Skeletal muscle satellite cell (primary cell): ENCODE data around the gene PROSER1.
A peak's percentile ranks its signal among the peaks of the same experiment; 100 is the strongest.

Experiments used
- H3K27me3 ChIP-seq: 2 replicates; pipeline ENCODE4 v1.7.0; 2013; ENCODE audit warnings: low read length; ENCODE audit not compliant: control insufficient read depth, insufficient read depth
- H3K36me3 ChIP-seq: 2 replicates; pipeline ENCODE4 v1.7.0; 2013; ENCODE audit warnings: mild to moderate bottlenecking, control low read depth, low read length; ENCODE audit not compliant: insufficient read depth
- H3K4me1 ChIP-seq: 2 replicates; pipeline ENCODE4 v1.7.0; 2013; ENCODE audit warnings: low read length; ENCODE audit not compliant: control insufficient read depth, insufficient read depth
- H3K4me2 ChIP-seq: 2 replicates; pipeline ENCODE4 v1.7.0; 2013; ENCODE audit warnings: mild to moderate bottlenecking, low read length
- H3K4me3 ChIP-seq: 2 replicates; pipeline ENCODE4 v1.7.0; 2013; ENCODE audit warnings: low read length
- H3K9ac ChIP-seq: 2 replicates; pipeline ENCODE4 v1.7.0; 2013; ENCODE audit warnings: mild to moderate bottlenecking, low read depth, low read length, moderate library complexity
- H3K9me3 ChIP-seq: replicated peaks from 2 replicates; pipeline ENCODE4 v1.7.0; 2013; ENCODE audit warnings: mild to moderate bottlenecking, control low read depth, low read length

PROSER1 gene

GRCh38 chr13:39047560-39047959 is 9.7 kb upstream of the PROSER1 start:
- Histone ChIP-seq H3K27me3 (no peaks in the 10 kb centered on the region), H3K9me3 (no peaks in the 10 kb centered on the region), H3K9ac (no peak overlapping the region), H3K4me3 (no peak overlapping the region), H3K4me2 (no peak overlapping the region), H3K36me3 (no peaks in the 10 kb centered on the region), H3K4me1 (no peaks in the 10 kb centered on the region)

- Histone ChIP-seq H3K4me2 (no peak overlapping the region), H3K27me3 (no peaks in the 10 kb centered on the region), H3K4me1 (peaks cover under 1% of the 10 kb centered on the region), H3K9ac (no peak overlapping the region), H3K9me3 (no peaks in the 10 kb centered on the region), H3K4me3 (no peak overlapping the region), H3K36me3 (no peaks in the 10 kb centered on the region)
Measured at GRCh38 chr13:39044536-39044935, 6.6 kb upstream of the PROSER1 start.

GRCh38 chr13:39040206-39040605 is 2.3 kb upstream of the PROSER1 start:
- Histone ChIP-seq H3K27me3 (no peaks in the 10 kb centered on the region), H3K9ac (no peak overlapping the region), H3K9me3 (no peaks in the 10 kb centered on the region), H3K36me3 (no peaks in the 10 kb centered on the region), H3K4me3 (no peak overlapping the region), H3K4me1 (peaks cover 12% of the 10 kb centered on the region), H3K4me2 (no peak overlapping the region)

DNA sequence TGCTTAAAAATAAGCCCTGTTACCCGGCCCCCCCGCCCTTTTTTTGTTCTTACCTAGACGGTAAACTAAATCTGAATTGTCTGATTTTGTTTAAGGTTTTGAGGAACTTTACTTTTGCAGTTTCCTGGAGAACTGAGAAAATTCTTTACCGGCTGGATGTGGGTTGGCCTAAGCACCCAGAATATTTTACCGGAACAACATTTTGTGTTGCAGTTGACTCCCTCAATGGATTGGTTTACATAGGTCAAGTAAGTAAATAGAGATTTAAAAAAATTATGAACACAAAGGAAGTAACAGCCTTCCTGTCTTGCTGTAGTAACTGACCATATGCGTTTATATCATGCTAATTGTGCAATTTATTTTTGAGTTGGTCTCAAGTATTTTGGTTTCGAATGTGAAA is 1.2 kb upstream of the PROSER1 start:
- H3K4me2 ChIP-seq: peak overlapping the region; percentile 83
- H3K9me3 ChIP-seq: no peaks in the 10 kb centered on the region
- H3K9ac ChIP-seq: peak overlapping the region; percentile 84
- no peaks in the 10 kb centered on the region for H3K27me3 ChIP-seq
- peaks cover 20% of the 10 kb centered on the region for H3K4me1 ChIP-seq
- H3K36me3 ChIP-seq: no peaks in the 10 kb centered on the region
- peak overlapping the region; percentile 96 for H3K4me3 ChIP-seq

DNA sequence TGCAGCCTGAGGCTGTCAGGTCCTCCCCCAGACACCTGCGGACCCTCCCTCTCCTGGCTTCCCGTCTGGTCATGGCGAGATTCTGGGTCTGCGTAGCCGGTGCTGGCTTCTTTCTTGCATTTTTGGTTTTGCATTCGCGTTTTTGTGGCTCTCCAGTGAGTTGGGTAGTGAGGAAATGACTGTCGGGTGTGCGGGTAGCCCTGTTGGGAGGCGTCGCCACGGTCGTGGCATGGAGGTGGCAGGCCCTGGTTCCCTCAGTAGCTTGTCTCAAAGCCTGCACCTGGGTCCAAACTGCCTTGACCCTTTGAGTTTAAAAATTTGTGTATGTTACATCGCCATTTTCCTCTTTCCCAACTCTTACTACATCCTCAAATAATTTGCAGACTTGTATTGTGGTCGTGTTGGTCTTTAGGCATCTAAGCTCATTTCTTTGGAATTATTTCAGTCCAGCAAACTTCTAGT is 711 bp upstream of the PROSER1 start:
- Histone ChIP-seq H3K4me3 (peak overlapping the region; percentile 96), H3K4me2 (peak overlapping the region; percentile 83), H3K9me3 (no peaks in the 10 kb centered on the region), H3K4me1 (peaks cover 20% of the 10 kb centered on the region), H3K27me3 (no peaks in the 10 kb centered on the region), H3K36me3 (no peaks in the 10 kb centered on the region), H3K9ac (peak overlapping the region; percentile 84)

DNA sequence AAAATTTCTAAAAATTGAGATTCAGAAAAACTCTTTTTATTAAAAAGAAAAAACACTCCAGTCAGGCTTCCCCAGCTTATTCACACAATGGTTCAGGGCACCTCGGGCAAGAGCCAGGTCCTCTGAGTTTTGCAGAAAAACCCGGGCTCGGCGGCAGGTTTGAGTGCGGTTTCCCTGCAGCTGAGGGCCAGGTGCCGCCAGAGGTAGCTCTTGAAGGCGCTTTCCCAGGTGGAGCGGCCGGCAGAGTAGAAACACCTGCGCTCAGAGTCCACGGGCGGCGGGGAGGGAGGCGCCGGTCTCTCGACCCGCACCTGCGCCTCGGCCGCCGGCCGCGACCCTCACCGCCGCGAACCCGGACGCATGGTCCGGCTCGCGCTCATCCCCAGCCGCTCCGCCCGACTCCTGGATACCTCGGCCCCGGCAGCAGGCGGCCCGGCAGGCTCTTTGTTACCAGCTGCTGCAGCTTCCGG is 444 bp downstream of the PROSER1 start:
- Histone ChIP-seq H3K36me3 (no peaks in the 10 kb centered on the region), H3K9me3 (no peaks in the 10 kb centered on the region), H3K4me2 (peak overlapping the region; percentile 83), H3K4me3 (peak overlapping the region; percentile 96), H3K9ac (peak overlapping the region; percentile 84), H3K4me1 (peaks cover 20% of the 10 kb centered on the region), H3K27me3 (no peaks in the 10 kb centered on the region)

DNA sequence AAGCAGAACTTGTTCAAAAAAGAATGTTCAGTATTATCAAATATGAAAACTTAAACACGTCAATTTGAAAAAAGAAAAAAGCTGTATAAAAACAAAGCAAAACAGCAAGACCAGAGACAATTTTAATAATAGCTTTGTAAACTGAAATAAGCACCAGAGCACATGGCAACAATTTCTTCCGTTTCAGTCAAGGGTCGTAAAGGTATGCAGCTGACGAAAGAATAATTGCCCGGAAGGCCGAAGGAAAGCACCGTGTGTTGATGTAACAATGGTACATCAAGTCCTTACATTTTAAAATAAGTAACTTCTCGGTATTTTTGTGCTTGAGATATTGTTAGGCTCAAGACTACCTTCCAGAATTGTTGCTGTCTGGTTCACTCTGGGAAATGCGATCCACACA is 1.7 kb downstream of the PROSER1 start:
- peak overlapping the region; percentile 83 for H3K4me2 ChIP-seq
- H3K4me1 ChIP-seq: peaks cover 20% of the 10 kb centered on the region
- H3K9ac ChIP-seq: peak overlapping the region; percentile 84
- no peaks in the 10 kb centered on the region for H3K27me3 ChIP-seq
- no peaks in the 10 kb centered on the region for H3K9me3 ChIP-seq
- no peaks in the 10 kb centered on the region for H3K36me3 ChIP-seq
- peak overlapping the region; percentile 96 for H3K4me3 ChIP-seq

- no peaks in the 10 kb centered on the region for H3K27me3 ChIP-seq
- H3K9ac ChIP-seq: peak overlapping the region; percentile 84
Measured at GRCh38 chr13:39035799-39036198, 2.1 kb downstream of the PROSER1 start.

DNA sequence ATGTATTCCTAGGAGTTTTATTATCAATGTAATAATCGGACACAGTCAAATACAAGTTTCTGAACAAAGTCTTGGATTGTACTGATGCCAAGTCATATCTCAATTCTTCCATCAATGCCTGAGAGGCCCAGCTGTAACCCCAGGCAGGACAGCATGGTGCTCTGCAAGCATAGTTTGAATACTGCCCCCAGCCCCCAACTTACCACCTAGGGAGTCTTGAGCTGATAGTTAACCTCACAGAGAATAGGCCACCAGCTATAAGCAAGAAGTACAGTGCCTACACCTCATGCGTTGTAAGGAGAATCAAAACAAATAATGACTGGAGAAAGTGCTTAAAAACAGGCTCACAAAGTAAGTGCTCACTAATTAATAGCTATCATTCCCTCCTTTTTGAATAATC is 2.7 kb downstream of the PROSER1 start:
- H3K4me3 ChIP-seq: peak overlapping the region; percentile 96
- peaks cover 20% of the 10 kb centered on the region for H3K4me1 ChIP-seq
- peak overlapping the region; percentile 84 for H3K9ac ChIP-seq
- peak overlapping the region; percentile 83 for H3K4me2 ChIP-seq
- no peaks in the 10 kb centered on the region for H3K27me3 ChIP-seq
- no peaks in the 10 kb centered on the region for H3K36me3 ChIP-seq
- no peaks in the 10 kb centered on the region for H3K9me3 ChIP-seq

More at GRCh38 chr13:39035799-39036198, 2.1 kb downstream of the PROSER1 start:
- H3K9me3 ChIP-seq: no peaks in the 10 kb centered on the region
- H3K4me2 ChIP-seq: peak overlapping the region; percentile 83
- no peaks in the 10 kb centered on the region for H3K36me3 ChIP-seq
- H3K4me1 ChIP-seq: peaks cover 20% of the 10 kb centered on the region
- peak overlapping the region; percentile 96 for H3K4me3 ChIP-seq

DNA sequence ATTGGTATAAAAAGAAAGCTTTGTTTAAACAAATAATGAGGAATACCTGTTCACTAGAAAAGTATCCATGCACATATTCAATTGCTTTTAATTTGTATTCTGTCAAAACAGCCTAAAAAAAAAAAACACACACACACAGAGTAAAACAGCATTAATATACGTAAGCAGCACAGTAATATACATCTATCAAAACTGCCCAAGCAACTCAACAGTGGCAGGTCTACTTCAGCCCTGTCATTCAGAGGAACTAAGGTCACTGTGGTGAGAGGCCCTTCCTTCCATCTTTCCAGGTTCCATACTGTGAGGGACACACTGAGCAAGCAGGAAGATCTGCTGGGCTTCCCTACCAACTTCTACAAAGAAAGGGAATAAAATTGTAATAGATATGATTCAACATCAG is 3.8 kb downstream of the PROSER1 start:
- H3K9me3 ChIP-seq: no peaks in the 10 kb centered on the region
- no peak overlapping the region for H3K9ac ChIP-seq
- no peaks in the 10 kb centered on the region for H3K36me3 ChIP-seq
- H3K4me3 ChIP-seq: no peak overlapping the region
- H3K4me2 ChIP-seq: no peak overlapping the region
- H3K27me3 ChIP-seq: no peaks in the 10 kb centered on the region
- H3K4me1 ChIP-seq: peaks cover 15% of the 10 kb centered on the region

DNA sequence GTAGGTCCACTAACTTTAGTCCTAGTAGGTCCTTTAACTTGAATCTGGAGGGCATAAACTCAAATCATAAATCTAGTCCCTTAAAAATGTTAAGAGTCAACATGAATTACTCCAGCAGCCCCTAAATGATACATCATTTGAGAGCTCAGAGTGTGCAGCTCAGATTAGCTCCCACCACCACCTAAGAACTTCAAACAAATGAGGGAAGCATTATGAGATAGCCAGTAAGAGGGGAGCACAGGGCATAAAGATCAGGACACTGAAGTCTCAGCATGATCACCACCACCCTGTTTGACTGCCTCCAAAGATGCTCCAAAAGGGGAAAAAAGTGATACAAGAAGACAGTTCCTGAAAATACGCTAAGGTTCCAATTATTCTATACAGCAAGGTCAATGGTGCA is 5.7 kb downstream of the PROSER1 start:
- H3K36me3 ChIP-seq: peaks cover 13% of the 10 kb centered on the region
- no peak overlapping the region for H3K4me3 ChIP-seq
- H3K27me3 ChIP-seq: no peaks in the 10 kb centered on the region
- no peaks in the 10 kb centered on the region for H3K9me3 ChIP-seq
- peaks cover 13% of the 10 kb centered on the region for H3K4me1 ChIP-seq
- H3K9ac ChIP-seq: no peak overlapping the region
- H3K4me2 ChIP-seq: no peak overlapping the region

DNA sequence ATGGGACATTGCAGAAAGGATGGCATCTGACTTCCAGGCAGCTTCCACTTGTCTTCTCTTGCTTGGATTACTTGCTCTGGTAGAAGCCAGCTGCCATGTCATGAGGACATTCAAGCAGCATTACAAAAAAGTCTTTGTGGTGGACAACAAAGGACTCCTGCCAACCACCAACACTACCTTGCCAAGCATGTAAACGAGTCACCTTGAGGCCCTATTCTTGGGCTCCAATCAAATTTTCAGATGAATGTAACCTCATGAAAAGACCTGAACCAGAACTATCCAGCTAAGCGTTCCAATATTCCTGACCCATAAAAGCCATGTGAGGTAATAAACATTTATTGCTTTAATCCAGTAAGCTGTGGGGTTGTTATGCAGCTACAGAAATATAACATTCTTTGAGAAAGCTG is 12.5 kb downstream of the PROSER1 start:
- Histone ChIP-seq H3K9ac (no peak overlapping the region), H3K4me3 (no peak overlapping the region), H3K4me1 (no peaks in the 10 kb centered on the region), H3K36me3 (peaks cover 65% of the 10 kb centered on the region), H3K27me3 (no peaks in the 10 kb centered on the region), H3K9me3 (no peaks in the 10 kb centered on the region), H3K4me2 (no peak overlapping the region)
